ENCODE data around the gene MLH1. TPM values are rescaled to one million over a fixed set of nuclear protein-coding genes. Genes with fewer than 3 reads are reported as not detected.

MLH1 gene
- total and polyA plus RNA-seq, 2 of the 8 experiments (the other 6 are each of a cell fraction or from before 2014, with no cell fraction given), result 36.4 to 47.3 TPM

DNA sequence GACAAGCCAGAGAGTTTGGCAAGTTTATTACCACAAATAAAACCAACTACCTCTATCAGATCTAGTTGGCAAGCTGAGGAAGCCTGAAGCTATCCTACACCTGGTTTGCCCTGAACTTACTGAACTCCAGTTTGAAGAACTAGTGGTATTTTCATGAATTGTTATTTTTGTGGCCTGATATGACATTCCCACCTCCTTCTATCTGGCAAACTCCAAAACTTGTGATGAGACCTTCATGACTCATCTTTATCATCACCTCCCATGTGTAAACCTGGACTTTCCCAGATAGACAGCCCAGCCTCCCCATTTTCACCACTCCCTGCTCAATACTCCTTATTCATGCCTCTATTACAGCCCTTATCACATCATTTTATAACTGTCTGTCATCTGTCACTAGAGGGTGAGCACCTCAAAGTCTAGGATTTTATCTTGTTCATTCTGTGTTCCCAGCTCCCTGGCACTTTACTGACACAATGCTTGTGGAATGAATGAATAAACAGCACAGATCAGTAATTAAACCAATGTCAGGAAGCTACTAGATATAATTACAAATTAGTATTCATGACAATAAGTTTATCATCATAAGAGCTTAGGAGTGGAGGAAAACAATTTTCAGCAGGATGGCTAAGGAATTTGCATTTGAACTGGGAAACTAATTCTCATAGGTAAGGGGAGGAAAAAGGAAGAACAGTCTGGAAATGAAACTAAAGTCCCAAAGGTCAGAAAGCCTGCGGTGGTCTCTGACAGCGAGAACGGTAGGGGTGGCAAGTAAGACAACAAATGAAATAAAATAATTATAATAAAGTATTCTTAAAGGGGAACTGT is 35.2 kb upstream of the MLH1 start:
- no peak for FAIRE-seq
- ChIA-PET CTCF (ENCODE audit: partially characterized antibody) (interaction anchor here (0.6 to 9.6 kb wide), 46 partner anchors 8 to 261 kb away, joined by 3 to 125 read pairs (median 4); partner anchors contain the start of genes EPM2AIP1, MLH1 and TRANK1), POLR2A (ENCODE audit: partially characterized antibody) (interaction anchor here (0.6 to 6.8 kb wide), 4 partner anchors 13 to 1539 kb away, joined by 3 to 25 read pairs (median 9); partner anchors contain the start of genes EPM2AIP1, MLH1 and TRANK1)
- Histone ChIP-seq H2AK5ac (ENCODE audit: low read depth, low read length) (no peak overlapping the region), H3K79me1 (ENCODE audit: low read depth, low read length) (no peaks in the 10 kb centered on the region), H3K23ac (ENCODE audit: insufficient read length) (no peak overlapping the region), H3K4ac (replicated peaks; ENCODE audit: insufficient read length, low read depth, low read length) (no peak overlapping the region), H2BK120ac (replicated peaks; ENCODE audit: low read depth, low read length) (no peak overlapping the region), H3K36me3 (ENCODE audit: control insufficient read depth in 2 of 4, insufficient read depth in 4 of 4, low read length in 3 of 4) (no peaks in the 10 kb centered on the region), H3K23me2 (ENCODE audit: low read depth, low read length) (no peaks in the 10 kb centered on the region), H2BK15ac (ENCODE audit: low read length) (0 out of 2 replicates have a peak overlapping the region, but pooled peaks have one; percentile 12), H3K14ac (ENCODE audit: insufficient read length) (no peak overlapping the region), H4K20me1 (replicated peaks in 1 of 2; ENCODE audit: control insufficient read depth in 1 of 2, insufficient read depth in 2 of 2, low read length in 2 of 2) (no peaks in the 10 kb centered on the region), H4K91ac (replicated peaks; ENCODE audit: insufficient read length, low read length) (no peak overlapping the region), H3K56ac (replicated peaks; ENCODE audit: insufficient read length, low read depth, low read length) (no peak overlapping the region), H3K4me1 (replicated peaks in 1 of 4; ENCODE audit: control insufficient read depth in 3 of 4, insufficient read depth in 4 of 4, low read length in 3 of 4) (peaks cover 0 to 2% (median 0%) of the 10 kb centered on the region in 4 experiments; a peak in 2 of 7 replicates), H4K8ac (ENCODE audit: extremely low read depth, insufficient read depth, low read length) (no peak overlapping the region), H2BK12ac (ENCODE audit: low read depth, low read length) (no peak overlapping the region), H3K4me2 (ENCODE audit: insufficient read depth in 1 of 2, low read depth in 2 of 2, low read length in 2 of 2) (no peak overlapping the region), H4K5ac (ENCODE audit: insufficient read length, low read depth, low read length) (no peak overlapping the region), H3K9me3 (ENCODE audit: insufficient read depth in 2 of 2, low read depth in 1 of 2, low read length in 1 of 2) (no peaks in the 10 kb centered on the region), H2BK20ac (ENCODE audit: low read length) (no peak overlapping the region), H3K4me3 (ENCODE audit: extremely low read depth in 1 of 4, insufficient read depth in 2 of 4, low read depth in 3 of 4, low read length in 4 of 4) (no peak overlapping the region), H2BK5ac (ENCODE audit: low read depth, low read length) (no peak overlapping the region), H3K27ac (ENCODE audit: low read depth, low read length) (no peak overlapping the region), H3K9ac (replicated peaks in 1 of 4; ENCODE audit: extremely low read depth in 1 of 4, low read depth in 3 of 4, low read length in 3 of 4) (no peak overlapping the region), H3K18ac (ENCODE audit: extremely low read depth, low read length) (no peak overlapping the region), H3K27me3 (replicated peaks in 1 of 4; ENCODE audit: control insufficient read depth in 3 of 4, extremely low read depth in 1 of 4, insufficient read depth in 3 of 4, low read length in 3 of 4) (no peaks in the 10 kb centered on the region), H3K79me2 (ENCODE audit: control insufficient read depth in 1 of 2, insufficient read depth in 2 of 2, low read length in 2 of 2) (no peaks in the 10 kb centered on the region), H2AFZ (ENCODE audit: low read length) (no peak overlapping the region)
- WGBS, 2 experiments (ENCODE audit: extremely low coverage in 1 of 2, insufficient coverage in 1 of 2, insufficient read length in 1 of 2, insufficient replicate concordance in 2 of 2, low coverage in 1 of 2, low lambda C conversion rate in 2 of 2, missing lambda C conversion rate in 1 of 2), result 98% methylated on average over 3 of the region's 3 CpGs; no CpG with 5 or more reads in 1 of the 2 experiments
- no peak for DNase-seq (ENCODE audit: low read depth in 1 of 2, low spot score in 2 of 2)
- TF ChIP-seq GABPA (IDR thresholded peaks at IDR 0.05; ENCODE audit: borderline replicate concordance, insufficient read depth, low read length), result no peak
- no peak for TF ChIP-seq CHD1 (IDR thresholded peaks at IDR 0.05; ENCODE audit: low read depth, low read length)
- no peak for TF ChIP-seq SP2 (IDR thresholded peaks at IDR 0.05; ENCODE audit: low read length)
- no peak for TF ChIP-seq GTF2F1 (IDR thresholded peaks at IDR 0.05; ENCODE audit: borderline replicate concordance, low read depth, low read length)
- no peak for TF ChIP-seq SP1 (IDR thresholded peaks at IDR 0.05; ENCODE audit: low read depth, low read length)

Data from H1 (cell line).